SK-N-SH (cell line): ENCODE data around the gene PEMT.

Source experiments
- GABPA ChIP-seq: IDR thresholded peaks from 2 replicates; pipeline ENCODE4 v1.4.0; 2012; ENCODE audit warnings: low read depth, mild to moderate bottlenecking
- GATA2 ChIP-seq: sonication (generic); formaldehyde crosslinking; IDR thresholded peaks from 2 replicates; pipeline ENCODE4 v1.5.0; 2020; ENCODE audit warnings: mild to moderate bottlenecking, missing genetic modification reagents
- JUND ChIP-seq: IDR thresholded peaks from 2 replicates; pipeline ENCODE4 v1.4.0; 2012
- MXI1 ChIP-seq: IDR thresholded peaks from 2 replicates; pipeline ENCODE4 v1.6.1; 2012; ENCODE audit warnings: mild to moderate bottlenecking, low read depth, low read length, improper control_type of control experiment
- POLR2AphosphoS5 ChIP-seq: IDR thresholded peaks from 2 replicates; pipeline ENCODE4 v1.6.1; 2012; ENCODE audit warnings: low read depth, low read length
- RAD21 ChIP-seq: IDR thresholded peaks from 2 replicates; pipeline ENCODE4 v1.6.1; 2012; ENCODE audit warnings: mild to moderate bottlenecking, low read length
- RCOR1 ChIP-seq: fragments of 150-350 bp; IDR thresholded peaks from 2 replicates; pipeline ENCODE4 v1.6.1; 2017; ENCODE audit warnings: antibody characterized with exemption, low read length
- TAF1 ChIP-seq: IDR thresholded peaks from 2 replicates; pipeline ENCODE4 v1.6.1; 2012; ENCODE audit warnings: low read depth, mild to moderate bottlenecking, low read length, moderate library complexity, borderline replicate concordance
- YY1 ChIP-seq: IDR thresholded peaks from 2 replicates; pipeline ENCODE4 v1.4.0; 2012; ENCODE audit warnings: low read depth, mild to moderate bottlenecking
- TF ChIP-seq, protein P1 (sequence below): fragments of 200-600 bp; sonication (generic); IDR thresholded peaks from 2 replicates; pipeline ENCODE4 v1.6.1; 2017; ENCODE audit warnings: antibody characterized with exemption, mild to moderate bottlenecking, moderate library complexity
- TF ChIP-seq, protein P2 (sequence below): IDR thresholded peaks from 2 replicates; pipeline ENCODE4 v1.6.1; 2012; ENCODE audit warnings: mild to moderate bottlenecking, low read depth, low read length, moderate library complexity
- TF ChIP-seq, protein P3 (sequence below): IDR thresholded peaks from 2 replicates; pipeline ENCODE4 v1.4.0; 2012; ENCODE audit warnings: low read depth

DNA sequence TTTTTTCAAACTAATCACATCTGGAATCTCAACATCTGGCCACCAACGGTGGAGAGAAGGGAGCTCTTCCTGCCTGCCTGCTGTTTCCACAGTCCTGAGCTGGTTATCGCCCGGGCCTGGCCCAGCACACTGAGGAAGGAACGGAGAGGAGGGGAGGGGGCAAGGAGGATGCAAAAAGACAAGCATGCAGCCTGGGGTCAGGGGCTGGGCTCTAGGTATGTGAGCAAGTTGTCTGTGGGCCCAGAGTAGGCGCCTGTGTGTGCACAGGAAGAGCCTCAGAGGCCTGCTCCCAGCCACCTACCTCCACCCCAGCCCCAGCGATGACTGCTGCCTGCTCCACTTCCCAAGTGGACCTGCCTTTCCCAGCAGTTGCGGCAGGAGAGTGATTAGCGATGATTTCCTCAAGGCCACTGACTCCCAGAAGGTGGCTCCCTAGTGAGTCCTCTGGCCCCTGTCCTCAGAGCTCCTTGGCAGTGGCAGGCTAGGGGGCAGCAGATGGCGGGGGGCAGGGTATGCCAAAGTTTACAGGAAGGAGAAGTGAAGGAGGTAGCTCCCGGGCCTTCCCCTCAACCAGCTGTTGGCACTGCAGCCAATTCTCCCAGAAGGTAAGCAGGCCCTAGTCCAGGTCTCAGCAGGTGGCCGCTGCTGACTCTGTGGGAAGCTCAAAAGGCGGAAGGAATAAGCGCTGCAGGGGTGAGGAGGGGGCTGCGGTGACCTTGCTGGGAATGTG, 68.3 kb downstream of the PEMT start:
- TF ChIP-seq, protein P1, sequence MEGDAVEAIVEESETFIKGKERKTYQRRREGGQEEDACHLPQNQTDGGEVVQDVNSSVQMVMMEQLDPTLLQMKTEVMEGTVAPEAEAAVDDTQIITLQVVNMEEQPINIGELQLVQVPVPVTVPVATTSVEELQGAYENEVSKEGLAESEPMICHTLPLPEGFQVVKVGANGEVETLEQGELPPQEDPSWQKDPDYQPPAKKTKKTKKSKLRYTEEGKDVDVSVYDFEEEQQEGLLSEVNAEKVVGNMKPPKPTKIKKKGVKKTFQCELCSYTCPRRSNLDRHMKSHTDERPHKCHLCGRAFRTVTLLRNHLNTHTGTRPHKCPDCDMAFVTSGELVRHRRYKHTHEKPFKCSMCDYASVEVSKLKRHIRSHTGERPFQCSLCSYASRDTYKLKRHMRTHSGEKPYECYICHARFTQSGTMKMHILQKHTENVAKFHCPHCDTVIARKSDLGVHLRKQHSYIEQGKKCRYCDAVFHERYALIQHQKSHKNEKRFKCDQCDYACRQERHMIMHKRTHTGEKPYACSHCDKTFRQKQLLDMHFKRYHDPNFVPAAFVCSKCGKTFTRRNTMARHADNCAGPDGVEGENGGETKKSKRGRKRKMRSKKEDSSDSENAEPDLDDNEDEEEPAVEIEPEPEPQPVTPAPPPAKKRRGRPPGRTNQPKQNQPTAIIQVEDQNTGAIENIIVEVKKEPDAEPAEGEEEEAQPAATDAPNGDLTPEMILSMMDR, result no peak
- TF ChIP-seq, protein P2, sequence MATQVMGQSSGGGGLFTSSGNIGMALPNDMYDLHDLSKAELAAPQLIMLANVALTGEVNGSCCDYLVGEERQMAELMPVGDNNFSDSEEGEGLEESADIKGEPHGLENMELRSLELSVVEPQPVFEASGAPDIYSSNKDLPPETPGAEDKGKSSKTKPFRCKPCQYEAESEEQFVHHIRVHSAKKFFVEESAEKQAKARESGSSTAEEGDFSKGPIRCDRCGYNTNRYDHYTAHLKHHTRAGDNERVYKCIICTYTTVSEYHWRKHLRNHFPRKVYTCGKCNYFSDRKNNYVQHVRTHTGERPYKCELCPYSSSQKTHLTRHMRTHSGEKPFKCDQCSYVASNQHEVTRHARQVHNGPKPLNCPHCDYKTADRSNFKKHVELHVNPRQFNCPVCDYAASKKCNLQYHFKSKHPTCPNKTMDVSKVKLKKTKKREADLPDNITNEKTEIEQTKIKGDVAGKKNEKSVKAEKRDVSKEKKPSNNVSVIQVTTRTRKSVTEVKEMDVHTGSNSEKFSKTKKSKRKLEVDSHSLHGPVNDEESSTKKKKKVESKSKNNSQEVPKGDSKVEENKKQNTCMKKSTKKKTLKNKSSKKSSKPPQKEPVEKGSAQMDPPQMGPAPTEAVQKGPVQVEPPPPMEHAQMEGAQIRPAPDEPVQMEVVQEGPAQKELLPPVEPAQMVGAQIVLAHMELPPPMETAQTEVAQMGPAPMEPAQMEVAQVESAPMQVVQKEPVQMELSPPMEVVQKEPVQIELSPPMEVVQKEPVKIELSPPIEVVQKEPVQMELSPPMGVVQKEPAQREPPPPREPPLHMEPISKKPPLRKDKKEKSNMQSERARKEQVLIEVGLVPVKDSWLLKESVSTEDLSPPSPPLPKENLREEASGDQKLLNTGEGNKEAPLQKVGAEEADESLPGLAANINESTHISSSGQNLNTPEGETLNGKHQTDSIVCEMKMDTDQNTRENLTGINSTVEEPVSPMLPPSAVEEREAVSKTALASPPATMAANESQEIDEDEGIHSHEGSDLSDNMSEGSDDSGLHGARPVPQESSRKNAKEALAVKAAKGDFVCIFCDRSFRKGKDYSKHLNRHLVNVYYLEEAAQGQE, result no peak
- TF ChIP-seq GABPA, result no peak
- no peak for TF ChIP-seq POLR2AphosphoS5
- no peak for TF ChIP-seq RCOR1
- TF ChIP-seq TAF1, result no peak
- no peak for TF ChIP-seq RAD21
- TF ChIP-seq, protein P3, sequence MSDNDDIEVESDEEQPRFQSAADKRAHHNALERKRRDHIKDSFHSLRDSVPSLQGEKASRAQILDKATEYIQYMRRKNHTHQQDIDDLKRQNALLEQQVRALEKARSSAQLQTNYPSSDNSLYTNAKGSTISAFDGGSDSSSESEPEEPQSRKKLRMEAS, result no peak
- no peak for TF ChIP-seq YY1
- no peak for TF ChIP-seq MXI1
- no peak for TF ChIP-seq GATA2 (CRISPR knock-in tag)
- TF ChIP-seq JUND, result no peak
